ENCODE data around the gene ACAD10. TPM values are rescaled to one million over a fixed set of nuclear protein-coding genes. Genes with fewer than 3 reads are reported as not detected.

ACAD10 gene
- total and polyA plus RNA-seq, 2 of the 13 experiments (the other 11 are each of a cell fraction or from before 2014, with no cell fraction given) = 15.2 to 16.3 TPM

GRCh38 chr12:111780166-111780565 lies 94.3 kb downstream of the ACAD10 start:
- H4K20me1 ChIP-seq (ENCODE audit: insufficient read depth, low read length) = peaks cover 7% of the 10 kb centered on the region; the same call in 1 of the 2 replicates
- H2AFZ ChIP-seq (ENCODE audit: low read length) = no peak overlapping the region
- H3K27ac ChIP-seq (ENCODE audit: extremely low read length, insufficient read depth, low read length) = no peak overlapping the region
- TF ChIP-seq ZNF280D (CRISPR knock-in tag; IDR thresholded peaks at IDR 0.05) = no peak
- FAIRE-seq (no peak), ATAC-seq (no peak), DNase-seq (ENCODE audit: low spot score) (no peak)
- no peaks in the 10 kb centered on the region for H3K9me3 ChIP-seq (ENCODE audit: low read length)
- H3K9ac ChIP-seq (ENCODE audit: insufficient read depth, low read depth, low read length) = no peak overlapping the region
- H3K36me3 ChIP-seq (replicated peaks in 1 of 2; ENCODE audit: control insufficient read depth in 1 of 2, insufficient read depth in 2 of 2, low read length in 2 of 2) = peaks cover 14 to 45% of the 10 kb centered on the region in 2 experiments; a peak in 4 of 5 replicates
- intact Hi-C loops (cut with micrococcal nuclease; ENCODE audit: unreplicated experiment) = no loop called here
- in situ Hi-C loops (cut with HindIII; ENCODE audit: extremely low pct_ligation_motif_present, low pct_unique_long_range_greater_than_20kb) = no loop called here
- CTCF ChIA-PET (ENCODE audit: low intra/inter-chr PET ratio, low total read pairs) = no interaction called here
- peaks cover 15% of the 10 kb centered on the region for H3K79me2 ChIP-seq (ENCODE audit: insufficient read depth, low read length)
- WGBS (ENCODE audit: low lambda C conversion rate) = 99% methylated on average over 10 of the region's 10 CpGs
- H3K4me3 ChIP-seq (replicated peaks in 1 of 3; ENCODE audit: insufficient read depth in 1 of 3, low read depth in 2 of 3, low read length in 3 of 3) = no peak overlapping the region
- POLR2A ChIA-PET = interaction anchor here (3.3 kb wide), 1 partner anchor 13 kb away, joined by 11 read pairs; the partner anchor contains the start of gene ALDH2
- H3K4me2 ChIP-seq (ENCODE audit: low read depth, low read length) = no peak overlapping the region
- H3K4me1 ChIP-seq (ENCODE audit: insufficient read depth, low read length) = peaks cover 51% of the 10 kb centered on the region
- no peaks in the 10 kb centered on the region for H3K27me3 ChIP-seq (ENCODE audit: control insufficient read depth in 1 of 2, insufficient read depth in 2 of 2, low read length in 2 of 2)
- no TSS peak for BruUV-seq (replicated peaks)

DNA sequence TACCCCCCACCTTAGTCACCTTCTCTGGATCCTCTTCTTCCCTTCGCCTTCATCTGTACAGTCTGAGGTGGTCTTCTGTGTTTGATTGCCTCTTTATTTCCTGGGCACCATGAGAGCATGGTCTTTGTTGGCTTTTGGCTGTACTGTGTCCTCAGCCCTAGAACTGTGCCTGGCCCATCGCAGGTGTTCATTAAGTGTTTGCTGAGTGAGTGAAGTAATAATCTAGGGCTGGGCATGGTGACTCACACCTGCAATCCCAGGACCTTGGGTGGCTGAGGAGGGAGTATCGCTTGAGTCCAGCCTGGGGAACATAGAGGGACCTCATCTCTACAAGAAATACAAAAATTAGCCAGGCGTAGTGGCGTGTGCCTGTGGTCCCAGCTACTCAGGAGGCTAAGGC lies 94.8 kb downstream of the ACAD10 start:
- no peak overlapping the region for H3K27ac ChIP-seq (ENCODE audit: extremely low read length, insufficient read depth, low read length)
- H3K4me3 ChIP-seq (replicated peaks in 1 of 3; ENCODE audit: insufficient read depth in 1 of 3, low read depth in 2 of 3, low read length in 3 of 3) = no peak overlapping the region
- ChIA-PET CTCF (ENCODE audit: low intra/inter-chr PET ratio, low total read pairs) (no interaction called here), POLR2A (interaction anchor here (3.3 kb wide), 1 partner anchor 13 kb away, joined by 11 read pairs; the partner anchor contains the start of gene ALDH2)
- no peak overlapping the region for H3K9ac ChIP-seq (ENCODE audit: insufficient read depth, low read depth, low read length)
- 95% methylated on average over 5 of the region's 5 CpGs for WGBS (ENCODE audit: low lambda C conversion rate)
- no TSS peak for BruUV-seq (replicated peaks)
- no peak overlapping the region for H2AFZ ChIP-seq (ENCODE audit: low read length)
- peaks cover 7% of the 10 kb centered on the region; the same call in 1 of the 2 replicates for H4K20me1 ChIP-seq (ENCODE audit: insufficient read depth, low read length)
- ATAC-seq (no peak), DNase-seq (ENCODE audit: low spot score) (no peak), FAIRE-seq (no peak)
- peaks cover 15% of the 10 kb centered on the region for H3K79me2 ChIP-seq (ENCODE audit: insufficient read depth, low read length)
- intact Hi-C loops (cut with micrococcal nuclease; ENCODE audit: unreplicated experiment) (no loop called here), in situ Hi-C loops (cut with HindIII; ENCODE audit: extremely low pct_ligation_motif_present, low pct_unique_long_range_greater_than_20kb) (no loop called here)
- H3K4me2 ChIP-seq (ENCODE audit: low read depth, low read length) = no peak overlapping the region
- H3K4me1 ChIP-seq (ENCODE audit: insufficient read depth, low read length) = peaks cover 47% of the 10 kb centered on the region
- no peaks in the 10 kb centered on the region for H3K27me3 ChIP-seq (ENCODE audit: control insufficient read depth in 1 of 2, insufficient read depth in 2 of 2, low read length in 2 of 2)
- H3K9me3 ChIP-seq (ENCODE audit: low read length) = no peaks in the 10 kb centered on the region
- no peak for TF ChIP-seq ZFP37 (CRISPR knock-in tag; IDR thresholded peaks at IDR 0.05; ENCODE audit: borderline replicate concordance)
- peak; percentile 69 for TF ChIP-seq FOSL2 (CRISPR knock-in tag; IDR thresholded peaks at IDR 0.05)
- no peak for TF ChIP-seq CENPX (CRISPR knock-in tag; IDR thresholded peaks at IDR 0.05)
- TF ChIP-seq KLF13 (CRISPR knock-in tag; IDR thresholded peaks at IDR 0.05) = no peak
- peaks cover 15 to 47% of the 10 kb centered on the region in 2 experiments; a peak in 4 of 5 replicates for H3K36me3 ChIP-seq (replicated peaks in 1 of 2; ENCODE audit: control insufficient read depth in 1 of 2, insufficient read depth in 2 of 2, low read length in 2 of 2)

Measured in HepG2 (cell line).